ENCODE measurements around the gene TCEAL8.

The TCEAL8 gene

GRCh38 chrX:103214870-103215424 is 40.0 kb downstream of the TCEAL8 start, which contains the start of gene BEX4:
Gene BEX4 (plus strand): TSS chrX:103215108. CDS start chrX:103216154, 1,046 bp downstream.
- DNase-seq (ENCODE audit: low read depth in 2 of 2), result peak; percentile 32 to 34

GRCh38 chrX:103212749-103213457 is 42.1 kb downstream of the TCEAL8 start:
- DNase-seq (ENCODE audit: low read depth in 2 of 2), result no peak

- DNase-seq (ENCODE audit: low read depth in 2 of 2), result no peak
These were observed 43.8 kb downstream of the TCEAL8 start for GRCh38 chrX:103211012-103211715.

GRCh38 chrX:103210056-103210455 is 44.9 kb downstream of the TCEAL8 start:
- no peak for DNase-seq (ENCODE audit: low read depth in 2 of 2)
